HEK293 (cell line): Measurements from ENCODE around the gene PDE6H.

Experiments used
- CTCF ChIP-seq: fragments of 450-650 bp; formaldehyde crosslinking; IDR thresholded peaks from 2 replicates; pipeline ENCODE4 v1.5.1; 2016; ENCODE audit warnings: missing biosample characterization, missing genetic modification characterization
- PRDM6 ChIP-seq: fragments of 450-650 bp; formaldehyde crosslinking; IDR thresholded peaks from 2 replicates; pipeline ENCODE4 v1.5.1; 2017; ENCODE audit warnings: missing biosample characterization, missing genetic modification characterization
- YY1 ChIP-seq: fragments of 450-650 bp; formaldehyde crosslinking; IDR thresholded peaks from 2 replicates; pipeline ENCODE4 v1.5.1; 2018; ENCODE audit warnings: missing biosample characterization, missing genetic modification characterization
- ZBTB26 ChIP-seq: fragments of 450-650 bp; formaldehyde crosslinking; optimal IDR thresholded peaks from 2 replicates; pipeline ENCODE3; 2016; ENCODE audit warnings: missing biosample characterization, mild to moderate bottlenecking, missing genetic modification characterization
- ZNF221 ChIP-seq: fragments of 450-650 bp; formaldehyde crosslinking; IDR thresholded peaks from 2 replicates; pipeline ENCODE4 v1.5.1; 2017; ENCODE audit warnings: missing biosample characterization, missing genetic modification characterization, borderline replicate concordance
- ZNF239 ChIP-seq: fragments of 450-650 bp; formaldehyde crosslinking; IDR thresholded peaks from 2 replicates; pipeline ENCODE4 v1.5.1; 2016; ENCODE audit warnings: missing biosample characterization, missing genetic modification characterization
- ZNF501 ChIP-seq: fragments of 450-650 bp; formaldehyde crosslinking; IDR thresholded peaks from 2 replicates; pipeline ENCODE4 v1.5.1; 2016; ENCODE audit warnings: missing biosample characterization, missing genetic modification characterization

- TF ChIP-seq ZNF221 (tag by site-specific recombination) (no peak), ZBTB26 (no peak), CTCF (tag by site-specific recombination) (no peak), PRDM6 (tag by site-specific recombination) (no peak), ZNF239 (no peak), ZNF501 (no peak), YY1 (tag by site-specific recombination) (no peak)
Measured at GRCh38 chr12:14984036-14984435, 11.2 kb downstream of the PDE6H start.
